ENCODE results near the gene HEXD.
"Not testable (repeated sequence)": the region's sequence is repeated elsewhere in the genome, so short reads cannot be mapped to it uniquely, and the experiment has no call there.

The HEXD gene

DNA sequence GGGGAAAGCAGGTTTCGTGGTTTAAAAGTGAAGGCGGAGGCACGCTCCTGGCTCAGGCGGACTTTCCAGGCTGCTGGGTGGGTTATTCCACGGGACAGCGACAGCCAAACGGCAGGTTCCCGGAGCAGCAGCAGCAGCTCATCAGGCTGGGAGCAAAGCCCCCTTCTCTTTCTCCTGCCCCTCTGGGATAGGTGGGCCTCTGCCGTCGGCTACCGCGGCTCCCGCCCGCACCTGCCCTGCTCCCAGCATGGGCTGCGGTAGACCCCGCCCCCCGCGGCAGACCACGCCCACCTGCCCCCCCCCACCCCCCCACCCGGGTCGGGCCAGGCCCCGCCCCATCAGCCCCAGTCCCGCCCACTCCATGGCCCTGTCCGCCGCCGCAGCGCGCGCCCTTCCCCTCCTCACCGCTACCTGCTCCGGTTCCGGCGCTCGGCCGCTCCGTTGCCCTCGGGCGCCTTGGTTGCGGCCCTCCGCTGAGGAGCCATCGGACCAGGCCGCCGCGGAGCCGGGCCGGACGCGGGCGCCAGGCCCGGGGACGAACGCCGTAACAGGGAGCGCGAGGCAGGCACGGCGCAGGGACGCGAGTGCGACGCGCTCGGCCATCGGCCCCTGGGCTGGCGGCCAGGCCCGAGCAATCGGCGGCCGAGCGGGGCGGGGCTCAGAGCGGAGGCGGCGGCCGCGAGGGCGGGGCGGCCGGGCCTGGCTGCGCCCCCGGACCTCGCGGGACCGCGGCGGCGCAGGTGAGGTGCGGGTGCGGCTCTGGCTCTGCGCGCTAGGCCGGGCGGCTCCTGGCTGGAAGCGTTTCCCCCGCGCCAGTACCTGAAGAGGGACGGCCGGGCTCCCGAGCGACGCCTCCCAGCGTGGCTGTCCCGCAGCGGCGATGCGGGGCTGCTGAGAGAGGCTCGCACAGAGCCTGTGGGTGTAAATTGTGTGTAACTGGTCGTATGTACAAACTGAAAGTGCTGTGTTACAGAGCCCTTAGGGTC lies at the start of gene HEXD, which contains the start of gene OGFOD3:
Gene HEXD, plus strand, starts transcription at position 347 of the 986 bp plus-strand sequence. CDS start 1,453 bp downstream, outside the sequence.
Gene OGFOD3, minus strand, starts transcription at position 586 of the 986 bp plus-strand sequence. Its CDS starts 101 bp downstream, at position 485.
- peak; percentile 37 for DNase-seq

- no peak for DNase-seq
Measured at GRCh38 chr17:82369211-82369610, 48.9 kb upstream of the HEXD start.

DNA sequence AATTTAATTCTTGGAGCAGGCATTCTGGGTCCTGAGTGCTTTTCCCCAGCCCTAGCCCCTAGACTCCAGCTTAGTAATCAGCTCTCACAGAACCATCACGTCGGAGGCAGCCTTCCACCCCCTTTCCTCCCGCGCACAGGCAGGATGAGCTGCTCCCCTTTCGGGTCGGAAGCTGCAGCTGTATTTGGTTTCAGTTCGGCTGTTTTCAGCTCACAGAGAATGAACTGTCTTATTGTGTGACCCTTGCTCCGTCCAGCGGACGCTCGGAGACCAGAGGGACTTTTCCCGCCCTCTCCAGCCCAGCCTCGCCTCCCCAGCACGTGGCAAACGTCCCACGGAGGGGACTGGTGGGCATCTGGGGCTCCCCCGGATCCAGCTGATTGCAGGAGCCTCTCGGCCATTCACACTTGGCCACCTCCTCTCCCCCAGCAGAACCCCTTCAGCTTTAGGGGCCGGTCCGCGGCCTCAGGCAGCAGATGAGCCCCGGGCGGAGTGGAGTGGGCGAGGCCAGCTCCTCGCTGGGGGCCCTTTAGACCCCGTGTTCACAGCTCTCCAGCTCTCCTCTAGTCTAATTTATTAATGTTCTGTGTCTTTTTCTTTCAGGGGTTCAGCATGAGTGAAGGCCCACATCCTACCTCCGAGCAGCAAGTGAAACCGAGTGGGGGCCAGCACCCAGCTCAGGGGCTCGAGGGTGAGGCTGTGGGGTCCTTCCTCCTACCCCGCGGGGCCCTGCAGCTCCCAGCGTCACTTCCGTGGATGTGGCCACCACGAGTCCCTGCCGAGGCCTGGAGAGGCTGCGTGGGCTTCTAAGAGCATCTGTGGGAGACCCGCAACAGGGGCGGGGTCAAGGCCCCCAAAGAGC lies 47.4 kb upstream of the HEXD start:
- DNase-seq: no peak

DNA sequence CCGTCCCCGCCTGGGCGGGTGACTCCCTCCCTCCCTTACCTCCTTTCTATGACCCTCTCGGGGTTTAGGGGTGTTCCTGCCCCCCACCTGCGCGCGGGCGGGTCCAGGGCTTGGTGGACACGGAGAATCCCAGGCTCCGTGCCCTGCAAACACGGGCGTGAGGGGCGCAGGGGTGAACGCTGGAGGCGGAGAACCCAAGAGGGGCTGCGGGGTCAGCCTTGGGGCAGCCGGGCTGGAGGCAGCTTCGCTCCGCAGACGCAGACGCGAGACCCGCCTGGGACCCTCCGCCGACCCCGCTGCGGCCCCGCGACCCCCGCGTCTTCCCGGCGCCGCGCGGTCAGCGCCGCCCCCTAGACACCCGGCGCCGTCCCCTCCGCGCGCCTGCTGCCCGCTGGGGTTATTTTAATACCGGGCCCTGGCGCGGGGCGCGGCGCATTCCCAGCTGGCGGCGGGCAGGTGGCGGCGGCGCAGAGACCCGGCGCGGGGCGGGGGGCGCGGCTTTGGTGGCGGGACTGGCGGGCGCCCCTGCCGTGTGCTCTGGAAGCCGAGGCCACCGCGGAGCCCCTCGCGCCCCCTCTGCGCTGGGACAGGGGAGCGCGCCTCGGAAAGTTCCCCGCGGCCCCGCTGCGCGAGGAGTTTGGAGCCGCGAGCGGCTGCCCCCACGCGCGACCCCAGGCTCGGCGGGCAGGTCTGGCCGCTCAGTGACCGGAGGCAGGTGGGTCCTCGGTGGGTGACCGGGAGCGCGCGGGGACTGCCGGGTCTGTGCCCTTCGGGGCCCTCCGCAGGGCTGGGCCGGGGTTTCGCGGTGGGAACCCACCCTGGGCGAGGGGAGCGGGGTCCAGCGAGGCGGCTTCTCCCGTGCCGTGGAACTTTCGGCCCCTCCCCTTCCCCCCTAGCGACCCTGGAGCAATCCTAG lies 46.6 kb upstream of the HEXD start, which contains the start of gene UTS2R:
Gene UTS2R, plus strand, starts transcription at position 433 of the 916 bp plus-strand sequence. CDS start 2,560 bp downstream, outside the sequence.
- no peak for DNase-seq

- no peak for DNase-seq
Measured at GRCh38 chr17:82372249-82373071, 45.7 kb upstream of the HEXD start.

DNA sequence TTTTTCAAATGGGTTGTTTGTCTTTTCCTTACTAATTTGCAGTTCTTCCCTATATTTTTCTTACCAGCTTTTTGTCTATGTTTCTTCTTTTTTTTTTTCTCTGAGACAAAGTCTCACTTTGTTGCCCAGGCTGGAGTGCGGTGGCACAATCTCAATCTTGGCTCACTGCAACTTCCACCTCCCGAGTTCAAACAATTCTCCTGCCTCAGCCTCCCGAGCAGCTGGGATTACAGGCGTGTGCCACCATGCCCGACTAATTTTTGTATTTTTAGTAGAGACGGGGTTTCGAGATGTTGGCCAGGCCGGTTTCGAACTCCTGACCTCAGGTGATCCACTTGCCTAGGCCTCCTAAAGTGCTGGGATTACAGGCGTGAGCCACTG lies 45.1 kb upstream of the HEXD start:
- DNase-seq: not testable (repeated sequence)

DNA sequence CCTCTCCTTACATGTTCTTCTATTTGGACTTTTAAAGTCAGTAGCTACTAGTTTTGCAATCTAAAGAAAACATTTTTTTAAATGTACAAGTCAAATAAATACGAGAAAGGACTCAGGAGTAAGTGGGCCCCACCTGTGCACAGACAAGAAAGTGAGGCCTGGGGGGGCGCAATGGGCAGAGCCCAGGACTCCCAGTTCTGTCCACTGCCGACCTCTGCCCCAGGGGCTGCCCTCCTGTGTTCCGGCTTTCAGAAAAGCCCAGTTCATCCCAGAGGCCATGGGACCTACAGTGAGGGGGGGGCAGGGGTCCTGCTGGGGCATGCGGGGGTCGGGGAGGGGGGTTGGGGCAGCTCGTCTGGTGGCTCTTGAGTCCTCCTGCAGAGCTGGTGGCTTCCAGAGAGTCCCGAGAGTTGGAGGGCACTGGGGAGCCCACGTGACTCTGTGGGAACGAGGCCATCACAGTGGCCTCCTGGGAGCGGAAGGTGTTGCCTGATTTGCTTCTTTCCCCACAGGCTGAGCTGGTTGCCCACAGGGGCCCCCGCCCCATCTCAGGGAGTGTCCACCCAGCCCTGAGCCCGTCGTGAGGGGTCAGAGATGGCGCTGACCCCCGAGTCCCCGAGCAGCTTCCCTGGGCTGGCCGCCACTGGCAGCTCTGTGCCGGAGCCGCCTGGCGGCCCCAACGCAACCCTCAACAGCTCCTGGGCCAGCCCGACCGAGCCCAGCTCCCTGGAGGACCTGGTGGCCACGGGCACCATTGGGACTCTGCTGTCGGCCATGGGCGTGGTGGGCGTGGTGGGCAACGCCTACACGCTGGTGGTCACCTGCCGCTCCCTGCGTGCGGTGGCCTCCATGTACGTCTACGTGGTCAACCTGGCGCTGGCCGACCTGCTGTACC lies 44.2 kb upstream of the HEXD start:
- DNase-seq: no peak

DNA sequence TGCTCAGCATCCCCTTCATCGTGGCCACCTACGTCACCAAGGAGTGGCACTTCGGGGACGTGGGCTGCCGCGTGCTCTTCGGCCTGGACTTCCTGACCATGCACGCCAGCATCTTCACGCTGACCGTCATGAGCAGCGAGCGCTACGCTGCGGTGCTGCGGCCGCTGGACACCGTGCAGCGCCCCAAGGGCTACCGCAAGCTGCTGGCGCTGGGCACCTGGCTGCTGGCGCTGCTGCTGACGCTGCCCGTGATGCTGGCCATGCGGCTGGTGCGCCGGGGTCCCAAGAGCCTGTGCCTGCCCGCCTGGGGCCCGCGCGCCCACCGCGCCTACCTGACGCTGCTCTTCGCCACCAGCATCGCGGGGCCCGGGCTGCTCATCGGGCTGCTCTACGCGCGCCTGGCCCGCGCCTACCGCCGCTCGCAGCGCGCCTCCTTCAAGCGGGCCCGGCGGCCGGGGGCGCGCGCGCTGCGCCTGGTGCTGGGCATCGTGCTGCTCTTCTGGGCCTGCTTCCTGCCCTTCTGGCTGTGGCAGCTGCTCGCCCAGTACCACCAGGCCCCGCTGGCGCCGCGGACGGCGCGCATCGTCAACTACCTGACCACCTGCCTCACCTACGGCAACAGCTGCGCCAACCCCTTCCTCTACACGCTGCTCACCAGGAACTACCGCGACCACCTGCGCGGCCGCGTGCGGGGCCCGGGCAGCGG lies 43.4 kb upstream of the HEXD start:
- no peak for DNase-seq

GRCh38 chr17:82375359-82376041 lies 42.6 kb upstream of the HEXD start:
- DNase-seq: no peak

DNA sequence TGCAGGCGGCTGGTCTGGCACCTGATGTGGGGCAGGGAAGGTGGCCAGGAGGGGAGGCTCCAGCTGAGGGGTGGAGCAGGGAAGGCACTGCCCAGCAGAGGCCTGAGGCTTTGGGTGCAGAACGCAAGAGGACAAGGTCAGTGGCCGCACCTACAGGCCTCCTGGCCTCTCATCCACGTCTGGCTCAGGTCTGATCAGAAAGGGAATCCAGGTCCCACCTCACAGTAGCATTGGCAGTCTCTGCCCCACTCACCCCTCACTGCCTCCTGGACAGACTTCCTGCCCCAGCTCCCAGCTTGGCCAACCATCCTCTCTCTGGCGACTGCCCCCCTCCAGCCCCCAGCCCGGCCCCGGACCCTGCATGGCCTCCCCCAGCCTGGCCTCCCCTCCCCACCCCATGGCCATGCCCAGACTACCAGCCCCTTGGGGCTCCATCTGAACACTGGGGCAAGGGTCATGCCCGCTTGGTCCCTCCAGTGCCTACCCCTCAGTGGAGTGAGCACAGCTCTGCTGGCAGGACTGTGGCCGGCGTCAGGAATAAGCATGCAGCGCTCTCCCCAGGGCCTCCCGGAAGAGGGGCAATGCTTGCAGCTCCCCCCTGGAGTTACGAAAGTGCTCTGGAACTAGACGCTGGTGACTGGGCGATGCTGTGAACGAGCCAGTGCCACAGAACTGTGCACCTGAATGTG lies 42.0 kb upstream of the HEXD start:
- no peak for DNase-seq

DNA sequence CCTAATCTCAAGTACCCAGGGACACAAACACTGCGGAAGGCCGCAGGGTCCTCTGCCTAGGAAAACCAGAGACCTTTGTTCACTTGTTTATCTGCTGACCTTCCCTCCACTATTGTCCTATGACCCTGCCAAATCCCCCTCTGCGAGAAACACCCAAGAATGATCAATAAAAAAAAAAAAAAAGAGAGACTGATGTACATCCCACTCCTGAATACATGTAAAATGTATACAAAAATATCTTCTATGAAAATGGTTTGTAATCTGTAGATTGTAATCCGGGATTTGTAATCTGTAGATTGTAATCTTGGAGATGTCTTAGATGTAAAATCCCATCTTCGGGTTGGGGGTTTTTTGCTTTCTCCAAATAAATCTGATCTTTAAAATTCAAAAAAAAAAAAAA lies 40.9 kb upstream of the HEXD start:
- not testable (repeated sequence) for DNase-seq

DNA sequence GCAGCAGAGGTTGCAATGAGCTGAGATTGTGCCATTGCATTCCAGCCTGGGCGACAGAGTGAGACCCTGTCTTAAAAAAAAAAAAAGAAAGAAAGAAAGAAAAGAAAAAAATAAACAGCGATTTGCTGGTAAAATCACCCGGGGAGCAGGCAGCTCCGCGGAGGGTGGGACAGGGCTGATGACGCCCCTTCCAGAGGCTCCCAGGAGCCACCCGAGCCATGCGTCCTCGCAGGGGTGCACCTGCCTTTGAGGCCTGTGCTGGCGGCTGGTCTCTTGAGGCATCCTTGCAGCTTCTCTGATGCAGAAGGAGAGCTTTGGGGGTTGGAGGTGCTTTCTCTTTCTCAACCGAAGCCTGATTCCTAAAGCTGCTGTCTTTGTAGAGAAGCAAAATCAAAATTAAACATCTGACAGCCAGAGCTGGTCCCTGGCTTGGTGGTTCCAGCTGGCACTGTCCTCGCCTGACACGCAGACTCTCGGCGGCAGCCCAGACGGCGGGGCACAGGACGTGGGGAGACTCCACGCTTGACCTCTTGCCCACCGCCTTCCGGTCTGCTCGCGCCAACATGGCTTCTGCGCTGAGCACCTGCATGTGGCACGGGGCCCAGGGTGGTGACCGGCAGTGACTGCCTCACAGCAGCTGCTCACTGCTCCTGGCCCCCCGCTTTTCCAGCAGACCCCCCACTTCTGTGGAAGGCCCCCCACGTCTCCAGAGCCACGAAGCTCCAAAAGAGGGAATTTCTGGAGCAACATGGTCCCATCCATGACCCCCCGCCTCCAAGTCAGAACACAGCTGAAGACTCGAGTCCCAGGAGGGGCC lies 40.0 kb upstream of the HEXD start:
- no peak for DNase-seq

- DNase-seq: no peak
Measured at GRCh38 chr17:82378741-82379021, 39.5 kb upstream of the HEXD start.

DNA sequence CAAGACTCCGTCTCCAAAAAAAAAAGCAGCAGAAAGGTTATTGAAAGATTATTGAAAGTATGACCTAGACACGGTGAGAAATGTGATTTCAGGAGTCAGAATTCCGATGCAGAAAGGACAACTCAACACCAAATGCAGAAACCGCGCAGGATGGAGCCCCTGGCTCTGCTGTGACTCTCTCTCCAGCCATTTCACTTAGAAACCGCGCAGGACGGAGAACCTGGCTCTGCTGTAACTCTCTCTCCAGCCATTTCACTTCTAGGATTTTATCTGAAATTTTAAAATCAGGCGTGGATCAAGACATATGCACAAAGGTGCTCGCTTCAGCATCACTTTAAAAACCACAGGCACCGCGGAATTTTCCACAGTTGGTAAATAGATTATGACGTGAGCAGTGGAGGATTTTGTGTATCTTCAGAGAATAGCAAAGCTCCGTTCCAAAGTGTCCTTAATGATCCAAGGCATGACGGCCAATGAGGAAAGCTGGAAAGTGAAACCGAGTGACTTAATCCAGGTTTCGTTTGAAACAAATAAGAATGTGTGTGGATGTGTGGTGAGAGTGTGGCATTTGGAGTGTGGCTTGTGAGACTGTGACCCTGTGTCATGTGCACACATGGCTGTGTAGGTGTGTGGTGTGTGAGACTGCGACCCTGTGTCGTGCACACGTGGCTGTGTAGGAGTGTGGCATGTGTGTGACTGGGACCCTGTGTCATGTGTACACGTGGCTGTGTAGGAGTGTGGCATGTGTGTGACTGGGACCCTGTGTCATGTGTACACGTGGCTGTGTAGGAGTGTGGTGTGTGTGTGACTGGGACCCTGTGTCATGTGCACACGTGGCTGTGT lies 37.1 kb upstream of the HEXD start:
- no peak for DNase-seq

GRCh38 chr17:82381703-82382009 lies 36.5 kb upstream of the HEXD start:
- not testable (repeated sequence) for DNase-seq

GRCh38 chr17:82382220-82382932 lies 35.8 kb upstream of the HEXD start:
- DNase-seq: not testable (repeated sequence)
